Neuronal stem cell (in vitro differentiated cells): ENCODE results near the gene TUBGCP2.

ENCODE experiments used
- DNase-seq: peaks from one replicate; pipeline ENCODE4 v3.0.0-alpha.2; 2013; ENCODE audit warnings: low spot score
- H2AFZ ChIP-seq: one replicate; pipeline ENCODE4 v1.6.1; 2013; ENCODE audit warnings: mild to moderate bottlenecking, low read length, inconsistent platforms
- H2AK5ac ChIP-seq: 2 replicates; pipeline ENCODE4 v1.6.1; 2013; ENCODE audit warnings: low read depth, mild to moderate bottlenecking, inconsistent platforms, low read length, moderate library complexity, mixed read lengths
- H2BK120ac ChIP-seq: 2 replicates; pipeline ENCODE4 v1.6.1; 2013; ENCODE audit warnings: low read depth, mild to moderate bottlenecking, inconsistent platforms, low read length, moderate library complexity, mixed read lengths
- H2BK12ac ChIP-seq: one replicate; pipeline ENCODE4 v1.6.1; 2013; ENCODE audit warnings: low read length, inconsistent platforms
- H2BK15ac ChIP-seq: 2 replicates; pipeline ENCODE4 v1.6.1; 2013; ENCODE audit warnings: mild to moderate bottlenecking, low read length, inconsistent platforms, mixed read lengths
- H2BK5ac ChIP-seq: one replicate; pipeline ENCODE4 v1.6.1; 2013; ENCODE audit warnings: inconsistent platforms, mild to moderate bottlenecking, low read length, moderate library complexity
- H3K14ac ChIP-seq: one replicate; pipeline ENCODE4 v1.6.1; 2013; ENCODE audit warnings: low read length, inconsistent platforms
- H3K18ac ChIP-seq: 2 replicates; pipeline ENCODE4 v1.6.1; 2013; ENCODE audit warnings: low read length, inconsistent platforms
- H3K23ac ChIP-seq: 2 replicates; pipeline ENCODE4 v1.6.1; 2013; ENCODE audit warnings: low read depth, mild to moderate bottlenecking, mixed read lengths, low read length, inconsistent platforms; ENCODE audit not compliant: poor library complexity
- H3K27ac ChIP-seq: replicated peaks from 3 replicates; pipeline ENCODE4 v1.5.1; 2013; ENCODE audit warnings: low read length, inconsistent platforms
- H3K27me3 ChIP-seq, 3 experiments: 2 replicates each; pipeline ENCODE4 v1.6.1; 2013; ENCODE audit warnings: low read length in 3 of 3, mild to moderate bottlenecking in 2 of 3, inconsistent platforms in 1 of 3, low read depth in 1 of 3, mixed read lengths in 1 of 3, moderate library complexity in 1 of 3; ENCODE audit not compliant: control insufficient read depth in 3 of 3, insufficient read depth in 3 of 3
- H3K36me3 ChIP-seq, 2 donors: replicated peaks in 1 of 2; 2 replicates each; pipeline ENCODE4 v1.6.1; 2013; ENCODE audit warnings: low read length in 2 of 2; ENCODE audit not compliant: control insufficient read depth in 2 of 2, insufficient read depth in 2 of 2
- H3K4ac ChIP-seq: 2 replicates; pipeline ENCODE4 v1.6.1; 2013; ENCODE audit warnings: inconsistent platforms, mild to moderate bottlenecking, low read length, moderate library complexity
- H3K4me1 ChIP-seq, 2 donors: 1 replicate in 1 of 2; 2 replicates in 1 of 2; pipeline ENCODE4 v1.6.1; 2013; ENCODE audit warnings: low read length in 2 of 2, low read depth in 1 of 2; ENCODE audit not compliant: control insufficient read depth in 2 of 2, insufficient read depth in 1 of 2
- H3K4me2 ChIP-seq: one replicate; pipeline ENCODE4 v1.6.1; 2013; ENCODE audit warnings: mild to moderate bottlenecking, low read length, inconsistent platforms; ENCODE audit not compliant: insufficient read depth, poor library complexity, severe bottlenecking
- H3K4me3 ChIP-seq, 2 donors: 2 replicates each; pipeline ENCODE4 v1.5.1; 2013; ENCODE audit warnings: low read length in 2 of 2, mild to moderate bottlenecking in 2 of 2, inconsistent platforms in 1 of 2, moderate library complexity in 1 of 2
- H3K79me1 ChIP-seq: one replicate; pipeline ENCODE4 v1.6.1; 2013; ENCODE audit warnings: low read depth, mild to moderate bottlenecking, inconsistent platforms, low read length, moderate library complexity
- H3K9ac ChIP-seq: one replicate; pipeline ENCODE4 v1.6.1; 2013; ENCODE audit warnings: mild to moderate bottlenecking, low read depth, low read length, inconsistent platforms; ENCODE audit not compliant: poor library complexity
- H3K9me3 ChIP-seq, 2 donors: replicated peaks in 1 of 2; 2 replicates each; pipeline versions ENCODE3 to v1.6.1; 2013; ENCODE audit warnings: low read length in 2 of 2, mild to moderate bottlenecking in 2 of 2, inconsistent platforms in 1 of 2, low read depth in 1 of 2, mixed read lengths in 1 of 2, moderate library complexity in 1 of 2; ENCODE audit not compliant: control insufficient read depth in 2 of 2, insufficient read depth in 1 of 2
- H4K8ac ChIP-seq: one replicate; pipeline ENCODE4 v1.6.1; 2013; ENCODE audit warnings: low read depth, mild to moderate bottlenecking, inconsistent platforms, low read length, moderate library complexity
- H4K91ac ChIP-seq: one replicate; pipeline ENCODE4 v1.6.1; 2013; ENCODE audit warnings: low read length, low read depth, mild to moderate bottlenecking, inconsistent platforms; ENCODE audit not compliant: poor library complexity
- WGBS, 2 donors: extraction: QIAGEN DNeasy Blood & Tissue Kit; methylation state at CpG; one replicate each; pipeline ENCODE4 v1.1.7; 2013; ENCODE audit warnings: missing lambda C conversion rate in 2 of 2, mixed read lengths in 1 of 2; ENCODE audit not compliant: insufficient read length in 2 of 2, insufficient replicate concordance in 1 of 2; ENCODE audit errors: extremely low coverage in 2 of 2; 5-methylcytosine and 5-hydroxymethylcytosine counted together

The TUBGCP2 gene

DNA sequence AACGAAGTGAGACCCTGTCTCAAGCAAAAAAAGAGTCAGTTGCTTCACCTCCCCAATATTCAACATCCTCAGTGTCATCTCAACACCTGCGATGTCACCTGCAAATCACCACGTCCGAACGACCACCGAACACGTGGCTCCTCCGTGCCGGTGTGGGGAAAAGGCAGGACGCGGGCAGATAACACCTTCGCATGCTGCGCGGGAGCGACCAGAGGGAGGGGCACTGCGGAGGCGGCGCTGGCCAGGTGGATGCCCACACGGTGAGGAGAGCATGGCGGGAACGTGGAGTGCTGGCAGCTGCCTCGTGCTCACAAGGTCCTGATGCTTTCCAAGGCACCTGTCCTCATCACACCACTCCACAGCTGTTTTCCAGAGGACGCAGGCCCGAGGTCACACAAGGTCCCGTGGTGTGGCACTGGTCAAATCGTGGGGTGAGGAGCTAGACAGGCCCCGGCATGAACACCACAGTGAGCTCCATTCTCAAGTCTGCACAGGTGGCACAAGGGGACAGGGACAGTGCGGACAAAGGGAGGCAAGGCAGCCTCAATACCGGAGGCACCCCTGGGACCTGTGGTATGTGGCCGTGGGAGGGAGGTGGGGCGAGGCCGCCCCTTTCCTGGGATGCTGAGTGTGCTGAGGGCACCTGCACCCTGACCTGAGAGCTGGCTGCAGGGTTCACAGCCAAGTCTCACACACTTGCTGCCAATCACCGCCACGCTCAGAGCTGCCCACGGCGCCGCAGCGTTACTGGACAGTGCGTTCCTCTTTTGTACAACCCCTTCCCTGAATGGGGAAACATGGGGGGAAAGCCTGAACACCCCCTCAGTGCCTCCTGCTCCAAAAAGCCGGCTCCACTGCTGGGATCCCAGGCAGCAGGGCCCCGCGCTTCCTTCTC is 13.0 kb downstream of the TUBGCP2 start:
- no peak overlapping the region for H2BK5ac ChIP-seq
- H3K36me3 ChIP-seq = peaks cover 61 to 89% of the 10 kb centered on the region in 2 donors
- no peak overlapping the region for H3K23ac ChIP-seq

GRCh38 chr10:133294189-133294588 is 14.5 kb downstream of the TUBGCP2 start:
- no peak overlapping the region for H4K8ac ChIP-seq
- H2AK5ac ChIP-seq = no peak overlapping the region
- peaks cover 61 to 84% of the 10 kb centered on the region in 2 donors for H3K36me3 ChIP-seq
- WGBS, 2 donors = no CpG with 5 or more reads among the region's 15 CpGs
- H4K91ac ChIP-seq = no peak overlapping the region
- H2BK15ac ChIP-seq = no peak overlapping the region
- H3K27ac ChIP-seq = no peak overlapping the region
- no peak overlapping the region for H3K4ac ChIP-seq
- no peak for DNase-seq
- H3K4me1 ChIP-seq = no peaks in the 10 kb centered on the region
- H2BK5ac ChIP-seq = no peak overlapping the region
- H3K79me1 ChIP-seq = peaks cover 11% of the 10 kb centered on the region
- no peak overlapping the region for H3K4me2 ChIP-seq
- H2BK120ac ChIP-seq = no peak overlapping the region
- H3K4me3 ChIP-seq = no peak overlapping the region
- peaks cover 0 to 1% of the 10 kb centered on the region in 2 donors for H3K9me3 ChIP-seq
- H3K23ac ChIP-seq = no peak overlapping the region
- H3K27me3 ChIP-seq = no peaks in the 10 kb centered on the region
- H2AFZ ChIP-seq = no peak overlapping the region
- H3K9ac ChIP-seq = no peak overlapping the region
- H3K14ac ChIP-seq = no peak overlapping the region
- no peak overlapping the region for H2BK12ac ChIP-seq
- H3K18ac ChIP-seq = no peak overlapping the region

More for the DNA sequence above, 13.0 kb downstream of the TUBGCP2 start:
- H3K4me1 ChIP-seq = no peaks in the 10 kb centered on the region
- peaks cover 0 to 1% of the 10 kb centered on the region in 2 donors for H3K9me3 ChIP-seq
- no peak overlapping the region for H2AFZ ChIP-seq
- no peak overlapping the region for H2BK12ac ChIP-seq
- no peak overlapping the region for H2BK120ac ChIP-seq
- no peaks in the 10 kb centered on the region for H3K27me3 ChIP-seq
- H3K4me2 ChIP-seq = no peak overlapping the region
- H2AK5ac ChIP-seq = no peak overlapping the region
- no peak for DNase-seq
- H2BK15ac ChIP-seq = no peak overlapping the region
- no peak overlapping the region for H3K18ac ChIP-seq
- no CpG with 5 or more reads among the region's 42 CpGs for WGBS, 2 donors
- no peak overlapping the region for H3K14ac ChIP-seq
- H3K79me1 ChIP-seq = peaks cover 11% of the 10 kb centered on the region
- no peak overlapping the region for H3K4ac ChIP-seq
- no peak overlapping the region for H3K4me3 ChIP-seq
- H4K91ac ChIP-seq = no peak overlapping the region
- H3K9ac ChIP-seq = peak overlapping the region; percentile 21
- H3K27ac ChIP-seq = no peak overlapping the region
- no peak overlapping the region for H4K8ac ChIP-seq

DNA sequence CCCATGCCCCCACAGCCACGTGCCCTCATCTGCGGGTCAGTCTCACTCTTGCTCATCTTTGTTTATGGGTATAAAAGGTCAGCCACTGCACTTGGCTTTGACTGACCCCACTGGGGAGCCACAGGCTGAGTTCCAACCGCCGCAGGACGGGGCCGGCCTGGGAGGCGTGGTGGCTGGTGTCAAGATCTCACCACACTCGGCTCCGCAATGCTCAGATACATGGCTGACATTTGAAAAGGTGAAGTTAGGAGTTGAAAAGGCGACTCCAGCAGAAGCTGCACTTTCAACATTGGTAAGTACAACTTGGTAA is 14.9 kb downstream of the TUBGCP2 start:
- Histone ChIP-seq H4K91ac (no peak overlapping the region), H3K27me3 (no peaks in the 10 kb centered on the region), H3K23ac (peak overlapping the region; percentile 73), H2BK15ac (no peak overlapping the region), H2AFZ (no peak overlapping the region), H3K36me3 (peaks cover 63 to 84% of the 10 kb centered on the region in 2 donors), H4K8ac (no peak overlapping the region), H2BK12ac (no peak overlapping the region), H3K4me1 (no peaks in the 10 kb centered on the region), H3K9ac (peak overlapping the region; percentile 63), H3K4ac (no peak overlapping the region), H2AK5ac (no peak overlapping the region), H2BK120ac (no peak overlapping the region), H2BK5ac (no peak overlapping the region), H3K14ac (no peak overlapping the region), H3K9me3 (peaks cover 0 to 1% of the 10 kb centered on the region in 2 donors), H3K27ac (no peak overlapping the region), H3K4me2 (no peak overlapping the region), H3K4me3 (no peak overlapping the region), H3K79me1 (peaks cover 11% of the 10 kb centered on the region), H3K18ac (no peak overlapping the region)
- no peak for DNase-seq
- no CpG with 5 or more reads among the region's 10 CpGs for whole genome bisulfite sequencing, 2 donors

- Histone ChIP-seq H3K27me3 (no peaks in the 10 kb centered on the region), H2AFZ (no peak overlapping the region), H4K8ac (no peak overlapping the region), H2BK15ac (no peak overlapping the region), H4K91ac (no peak overlapping the region), H3K79me1 (peaks cover 11% of the 10 kb centered on the region), H3K4me2 (no peak overlapping the region), H2BK5ac (no peak overlapping the region), H2BK120ac (no peak overlapping the region), H3K27ac (no peak overlapping the region), H3K4me3 (peak overlapping the region in 1 of 2 donors; percentile 37), H3K9ac (peak overlapping the region; percentile 63), H3K18ac (no peak overlapping the region), H3K4me1 (no peaks in the 10 kb centered on the region), H2AK5ac (no peak overlapping the region), H3K4ac (no peak overlapping the region), H3K36me3 (peaks cover 61 to 84% of the 10 kb centered on the region in 2 donors), H3K23ac (peak overlapping the region; percentile 73), H2BK12ac (no peak overlapping the region), H3K14ac (no peak overlapping the region), H3K9me3 (peaks cover 0 to 1% of the 10 kb centered on the region in 2 donors)
- no CpG with 5 or more reads among the region's 38 CpGs for WGBS, 2 donors
- DNase-seq = no peak
These were observed 15.5 kb downstream of the TUBGCP2 start for GRCh38 chr10:133292919-133293809.
